ENCODE measurements around the gene GDF2.

Gene GDF2

DNA sequence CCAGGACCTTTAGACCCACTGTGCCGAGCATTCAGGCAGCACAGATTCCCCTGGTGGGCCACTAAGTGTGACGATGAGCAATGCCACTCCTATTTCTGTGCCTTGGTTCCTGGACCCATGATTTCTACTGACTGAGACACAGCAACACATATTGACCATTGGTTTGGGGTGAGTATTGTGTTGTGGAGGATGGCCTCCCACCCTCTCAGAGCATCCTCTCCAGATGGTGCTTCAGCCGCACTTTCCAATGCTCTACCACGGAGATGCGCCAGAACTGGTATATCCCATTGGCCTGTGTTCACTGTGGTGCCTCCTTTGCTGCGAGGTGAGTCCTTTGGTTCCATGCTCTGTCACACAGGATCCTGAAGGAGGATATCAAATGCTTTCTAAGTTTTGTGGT is 32.3 kb upstream of the GDF2 start:
- ChIA-PET POLR2A (no interaction called here), CTCF (no interaction called here)

DNA sequence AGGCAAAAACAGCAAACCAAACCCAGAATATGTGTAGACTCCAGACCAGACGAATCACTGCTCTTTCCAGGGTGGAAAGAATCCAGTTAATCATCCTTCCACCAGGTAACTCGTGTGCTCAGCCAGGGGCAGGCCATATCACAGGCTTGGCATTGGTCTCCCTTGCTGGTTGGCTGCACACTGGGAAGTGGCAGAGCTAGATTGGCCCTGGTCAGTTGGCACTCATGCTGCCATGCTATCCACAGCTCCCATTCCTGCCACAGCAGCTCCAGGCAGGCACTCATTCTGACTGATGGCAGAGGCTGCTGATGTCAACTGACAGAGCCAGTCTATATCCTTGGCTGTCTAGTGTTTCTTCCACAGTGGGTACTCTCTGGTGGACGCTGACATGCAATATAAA is 31.9 kb upstream of the GDF2 start:
- TF ChIP-seq, protein P1, sequence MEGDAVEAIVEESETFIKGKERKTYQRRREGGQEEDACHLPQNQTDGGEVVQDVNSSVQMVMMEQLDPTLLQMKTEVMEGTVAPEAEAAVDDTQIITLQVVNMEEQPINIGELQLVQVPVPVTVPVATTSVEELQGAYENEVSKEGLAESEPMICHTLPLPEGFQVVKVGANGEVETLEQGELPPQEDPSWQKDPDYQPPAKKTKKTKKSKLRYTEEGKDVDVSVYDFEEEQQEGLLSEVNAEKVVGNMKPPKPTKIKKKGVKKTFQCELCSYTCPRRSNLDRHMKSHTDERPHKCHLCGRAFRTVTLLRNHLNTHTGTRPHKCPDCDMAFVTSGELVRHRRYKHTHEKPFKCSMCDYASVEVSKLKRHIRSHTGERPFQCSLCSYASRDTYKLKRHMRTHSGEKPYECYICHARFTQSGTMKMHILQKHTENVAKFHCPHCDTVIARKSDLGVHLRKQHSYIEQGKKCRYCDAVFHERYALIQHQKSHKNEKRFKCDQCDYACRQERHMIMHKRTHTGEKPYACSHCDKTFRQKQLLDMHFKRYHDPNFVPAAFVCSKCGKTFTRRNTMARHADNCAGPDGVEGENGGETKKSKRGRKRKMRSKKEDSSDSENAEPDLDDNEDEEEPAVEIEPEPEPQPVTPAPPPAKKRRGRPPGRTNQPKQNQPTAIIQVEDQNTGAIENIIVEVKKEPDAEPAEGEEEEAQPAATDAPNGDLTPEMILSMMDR (IDR thresholded peaks at IDR 0.05; ENCODE audit: insufficient read depth, low read length, missing control alignments), result no peak
- ChIA-PET CTCF (interaction anchor here (1.4 kb wide), 1 partner anchor 266 kb away, joined by 3 read pairs; no protein-coding TSS in a partner anchor), POLR2A (no interaction called here)
- H3K4me3 ChIP-seq (ENCODE audit: low read depth, low read length), result no peak overlapping the region
- no peak for DNase-seq (ENCODE audit: low read depth, low spot score)

More for the DNA sequence above, 32.3 kb upstream of the GDF2 start:
- TF ChIP-seq, protein P1 (IDR thresholded peaks at IDR 0.05; ENCODE audit: insufficient read depth, low read length, missing control alignments), result no peak
- no peak overlapping the region for H3K4me3 ChIP-seq (ENCODE audit: low read depth, low read length)
- DNase-seq (ENCODE audit: low read depth, low spot score), result no peak

DNA sequence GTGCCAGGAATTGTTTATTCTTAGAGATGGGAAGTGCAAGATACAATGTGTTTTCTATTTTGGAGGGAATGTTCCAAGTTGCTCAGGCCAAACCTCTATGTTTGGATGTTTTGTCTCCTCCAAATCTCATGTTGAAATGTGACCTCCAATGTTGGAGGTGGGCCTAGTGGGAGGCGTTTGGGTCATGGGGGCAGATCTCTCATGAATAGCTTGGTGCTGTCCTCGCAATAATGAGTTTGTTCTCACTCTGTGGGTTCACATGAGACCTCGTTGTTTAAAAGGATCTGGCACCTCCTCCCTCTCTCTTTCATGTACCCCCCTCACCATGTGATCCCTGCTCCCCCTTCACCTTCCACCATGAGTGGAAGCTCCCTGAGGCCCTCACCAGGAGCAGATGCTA is 30.6 kb upstream of the GDF2 start:
- CTCF ChIA-PET, result interaction anchor here (0.9 to 1.4 kb wide), 2 partner anchors 47 to 267 kb away, joined by 3 read pairs; no protein-coding TSS in a partner anchor
- POLR2A ChIA-PET, result no interaction called here
- DNase-seq (ENCODE audit: low read depth, low spot score), result no peak
- TF ChIP-seq, protein P1 (IDR thresholded peaks at IDR 0.05; ENCODE audit: insufficient read depth, low read length, missing control alignments), result no peak
- H3K4me3 ChIP-seq (ENCODE audit: low read depth, low read length), result no peak overlapping the region

DNA sequence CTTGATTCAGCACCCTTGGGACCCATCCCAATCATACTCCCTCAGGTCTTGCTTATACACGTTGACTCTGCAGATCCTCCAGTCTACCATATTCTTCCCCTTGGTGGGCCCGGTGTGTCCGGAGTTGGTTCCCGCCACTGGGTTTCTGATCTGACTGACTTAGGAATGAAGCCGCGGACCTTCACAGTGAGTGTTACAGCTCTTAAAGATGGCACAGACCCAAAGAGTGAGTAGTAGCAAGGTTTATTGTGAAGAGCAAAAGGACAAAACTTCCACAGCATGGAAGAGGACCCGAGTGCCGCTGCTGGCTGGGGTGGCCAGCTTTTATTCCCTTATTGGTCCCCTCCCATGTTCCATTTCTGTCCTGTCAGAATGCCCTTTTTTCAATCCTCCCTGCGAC is 28.2 kb upstream of the GDF2 start:
- TF ChIP-seq, protein P1 (IDR thresholded peaks at IDR 0.05; ENCODE audit: insufficient read depth, low read length, missing control alignments), result no peak
- DNase-seq (ENCODE audit: low read depth, low spot score), result no peak
- CTCF ChIA-PET, result interaction anchor here (1.2 kb wide), 1 partner anchor 247 kb away, joined by 3 read pairs; no protein-coding TSS in a partner anchor
- no peak overlapping the region for H3K4me3 ChIP-seq (ENCODE audit: low read depth, low read length)
- POLR2A ChIA-PET, result no interaction called here

DNA sequence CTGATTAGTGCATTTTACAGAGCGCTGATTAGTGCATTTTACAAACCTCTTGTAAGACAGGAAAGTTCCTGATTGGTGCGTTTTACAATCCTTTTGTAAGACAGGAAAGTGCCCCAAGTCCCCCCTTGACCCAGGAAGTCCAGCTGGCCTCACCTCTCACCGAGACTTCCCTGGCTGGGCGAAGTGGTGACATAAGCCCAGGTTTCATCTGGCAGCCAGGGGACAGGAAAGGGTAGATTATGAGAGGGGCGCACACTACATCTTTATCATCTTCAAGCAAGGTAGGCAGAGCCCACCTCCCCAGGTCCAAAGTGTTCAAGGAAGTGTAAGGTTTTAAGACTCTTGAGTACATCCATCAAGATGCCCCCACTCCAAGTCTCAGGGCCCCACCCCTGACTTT is 27.8 kb upstream of the GDF2 start:
- no peak for DNase-seq (ENCODE audit: low read depth, low spot score)
- ChIA-PET CTCF (interaction anchor here (1.2 kb wide), 1 partner anchor 247 kb away, joined by 3 read pairs; no protein-coding TSS in a partner anchor), POLR2A (no interaction called here)
- no peak overlapping the region for H3K4me3 ChIP-seq (ENCODE audit: low read depth, low read length)
- TF ChIP-seq, protein P1 (IDR thresholded peaks at IDR 0.05; ENCODE audit: insufficient read depth, low read length, missing control alignments), result no peak

DNA sequence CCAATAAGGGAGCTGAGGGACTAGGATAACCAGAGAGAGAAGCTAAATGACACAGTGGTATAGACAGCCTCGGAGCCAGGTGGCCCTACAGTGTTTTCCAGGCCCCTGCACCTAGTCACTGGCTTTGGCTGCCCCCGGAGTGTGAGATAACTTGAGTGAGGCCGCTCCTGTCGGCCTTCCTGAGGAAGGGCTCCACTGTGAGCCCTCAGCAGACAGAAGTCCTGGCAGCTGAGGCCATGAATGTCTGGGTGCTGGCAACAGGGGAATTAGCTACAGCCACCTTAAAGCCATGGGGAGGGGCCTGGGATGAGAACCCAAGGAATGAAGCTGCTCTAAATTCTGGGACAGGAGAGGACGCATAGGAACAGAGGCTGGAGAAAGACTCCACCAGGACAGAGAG is 26.8 kb upstream of the GDF2 start:
- TF ChIP-seq, protein P1 (IDR thresholded peaks at IDR 0.05; ENCODE audit: insufficient read depth, low read length, missing control alignments), result no peak
- POLR2A ChIA-PET, result no interaction called here
- no peak for DNase-seq (ENCODE audit: low read depth, low spot score)
- H3K4me3 ChIP-seq (ENCODE audit: low read depth, low read length), result no peak overlapping the region
- CTCF ChIA-PET, result interaction anchor here (0.8 kb wide), 2 partner anchors 248 to 271 kb away, joined by 3 read pairs; no protein-coding TSS in a partner anchor

Measured in AG04449 (cell line).